Measurements from ENCODE around the gene UFM1.
"Not testable (repeated sequence)": the region's sequence is repeated elsewhere in the genome, so short reads cannot be mapped to it uniquely, and the experiment has no call there.

UFM1 gene

GRCh38 chr13:38349390-38350113 is at the start of gene UFM1:
UFM1 (plus strand) TSS chr13:38349851; CDS start chr13:38349920, 69 bp downstream.
- DNase-seq = peak; percentile 85 to 88

GRCh38 chr13:38301236-38301635 is 48.4 kb upstream of the UFM1 start:
- DNase-seq = no peak

GRCh38 chr13:38303816-38304320 is 45.8 kb upstream of the UFM1 start:
- no peak for DNase-seq

GRCh38 chr13:38308736-38309135 is 40.9 kb upstream of the UFM1 start:
- no peak for DNase-seq

GRCh38 chr13:38309397-38309796 is 40.3 kb upstream of the UFM1 start:
- DNase-seq = no peak

- DNase-seq = not testable (repeated sequence)
These were observed 38.5 kb upstream of the UFM1 start for GRCh38 chr13:38311175-38311574.

GRCh38 chr13:38316129-38316528 is 33.5 kb upstream of the UFM1 start:
- DNase-seq = no peak

GRCh38 chr13:38321654-38322053 is 28.0 kb upstream of the UFM1 start:
- DNase-seq = no peak

- DNase-seq = no peak
These were observed 24.2 kb upstream of the UFM1 start for GRCh38 chr13:38325426-38325825.

GRCh38 chr13:38328699-38329098 is 21.0 kb upstream of the UFM1 start:
- DNase-seq = no peak

- DNase-seq = no peak
These were observed 14.8 kb upstream of the UFM1 start for GRCh38 chr13:38334845-38335244.

GRCh38 chr13:38338089-38338488 is 11.6 kb upstream of the UFM1 start:
- DNase-seq = no peak

GRCh38 chr13:38340624-38341023 is 9.0 kb upstream of the UFM1 start:
- DNase-seq = no peak

- DNase-seq = no peak
These were observed 8.4 kb upstream of the UFM1 start for GRCh38 chr13:38341149-38341692.

- no peak for DNase-seq
These were observed 2.9 kb upstream of the UFM1 start for GRCh38 chr13:38346764-38347163.

GRCh38 chr13:38348861-38349389 is 726 bp upstream of the UFM1 start:
- DNase-seq = peak; percentile 14 to 36

GRCh38 chr13:38350114-38350617 is 515 bp downstream of the UFM1 start:
- DNase-seq = peak; percentile 63 to 64

- DNase-seq = no peak
These were observed 6.0 kb downstream of the UFM1 start for GRCh38 chr13:38355595-38356119.

GRCh38 chr13:38358684-38359083 is 9.0 kb downstream of the UFM1 start:
- no peak for DNase-seq

- no peak for DNase-seq
These were observed 12.1 kb downstream of the UFM1 start for GRCh38 chr13:38361542-38362262.

GRCh38 chr13:38363219-38363618 is 13.6 kb downstream of the UFM1 start:
- no peak for DNase-seq

GRCh38 chr13:38363746-38364145 is 14.1 kb downstream of the UFM1 start:
- DNase-seq = not testable (repeated sequence)

- no peak for DNase-seq
These were observed 16.0 kb downstream of the UFM1 start for GRCh38 chr13:38365661-38366060.
